ENCODE measurements around the gene RDH5. TPM values are rescaled to one million over a fixed set of nuclear protein-coding genes. Genes with fewer than 3 reads are reported as not detected.

The RDH5 gene
- total and polyA plus RNA-seq, 2 of the 13 experiments (the other 11 are each of a cell fraction or from before 2014, with no cell fraction given): 2.6 to 5.7 TPM

GRCh38 chr12:55718624-55719275 is 1.4 kb upstream of the RDH5 start:
- H4K20me1 ChIP-seq (ENCODE audit: insufficient read depth, low read length): no peaks in the 10 kb centered on the region
- no peak for FAIRE-seq
- ATAC-seq: no peak
- no peaks in the 10 kb centered on the region for H3K9me3 ChIP-seq (ENCODE audit: low read length)
- H3K9ac ChIP-seq (ENCODE audit: insufficient read depth, low read depth, low read length): no peak overlapping the region
- H3K36me3 ChIP-seq (replicated peaks in 1 of 2; ENCODE audit: control insufficient read depth in 1 of 2, insufficient read depth in 2 of 2, low read length in 2 of 2): no peaks in the 10 kb centered on the region; a peak in 1 of 5 replicates
- in situ Hi-C loops (cut with HindIII; ENCODE audit: extremely low pct_ligation_motif_present, low pct_unique_long_range_greater_than_20kb) (no loop called here), intact Hi-C loops (cut with micrococcal nuclease; ENCODE audit: unreplicated experiment) (no loop called here)
- H3K4me3 ChIP-seq (replicated peaks in 1 of 3; ENCODE audit: insufficient read depth in 1 of 3, low read depth in 2 of 3, low read length in 3 of 3): no peak overlapping the region
- WGBS (ENCODE audit: low lambda C conversion rate): 92% methylated on average over 3 of the region's 4 CpGs
- POLR2A ChIA-PET: interaction anchor here (1.2 to 5.3 kb wide), 4 partner anchors 11 to 37 kb away, joined by 4 to 38 read pairs (median 20); partner anchors contain the start of gene CD63
- no peaks in the 10 kb centered on the region for H3K27me3 ChIP-seq (ENCODE audit: control insufficient read depth in 1 of 2, insufficient read depth in 2 of 2, low read length in 2 of 2)
- no peak for TF ChIP-seq SMARCC2 (IDR thresholded peaks at IDR 0.05)
- TF ChIP-seq, protein P1, sequence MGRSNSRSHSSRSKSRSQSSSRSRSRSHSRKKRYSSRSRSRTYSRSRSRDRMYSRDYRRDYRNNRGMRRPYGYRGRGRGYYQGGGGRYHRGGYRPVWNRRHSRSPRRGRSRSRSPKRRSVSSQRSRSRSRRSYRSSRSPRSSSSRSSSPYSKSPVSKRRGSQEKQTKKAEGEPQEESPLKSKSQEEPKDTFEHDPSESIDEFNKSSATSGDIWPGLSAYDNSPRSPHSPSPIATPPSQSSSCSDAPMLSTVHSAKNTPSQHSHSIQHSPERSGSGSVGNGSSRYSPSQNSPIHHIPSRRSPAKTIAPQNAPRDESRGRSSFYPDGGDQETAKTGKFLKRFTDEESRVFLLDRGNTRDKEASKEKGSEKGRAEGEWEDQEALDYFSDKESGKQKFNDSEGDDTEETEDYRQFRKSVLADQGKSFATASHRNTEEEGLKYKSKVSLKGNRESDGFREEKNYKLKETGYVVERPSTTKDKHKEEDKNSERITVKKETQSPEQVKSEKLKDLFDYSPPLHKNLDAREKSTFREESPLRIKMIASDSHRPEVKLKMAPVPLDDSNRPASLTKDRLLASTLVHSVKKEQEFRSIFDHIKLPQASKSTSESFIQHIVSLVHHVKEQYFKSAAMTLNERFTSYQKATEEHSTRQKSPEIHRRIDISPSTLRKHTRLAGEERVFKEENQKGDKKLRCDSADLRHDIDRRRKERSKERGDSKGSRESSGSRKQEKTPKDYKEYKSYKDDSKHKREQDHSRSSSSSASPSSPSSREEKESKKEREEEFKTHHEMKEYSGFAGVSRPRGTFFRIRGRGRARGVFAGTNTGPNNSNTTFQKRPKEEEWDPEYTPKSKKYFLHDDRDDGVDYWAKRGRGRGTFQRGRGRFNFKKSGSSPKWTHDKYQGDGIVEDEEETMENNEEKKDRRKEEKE (IDR thresholded peaks at IDR 0.05): no peak
- TF ChIP-seq ZNF510 (CRISPR knock-in tag; IDR thresholded peaks at IDR 0.05; ENCODE audit: low read depth): no peak
- TF ChIP-seq RFX5 (IDR thresholded peaks at IDR 0.05; ENCODE audit: low read depth, low read length): no peak
- TF ChIP-seq, protein P2, sequence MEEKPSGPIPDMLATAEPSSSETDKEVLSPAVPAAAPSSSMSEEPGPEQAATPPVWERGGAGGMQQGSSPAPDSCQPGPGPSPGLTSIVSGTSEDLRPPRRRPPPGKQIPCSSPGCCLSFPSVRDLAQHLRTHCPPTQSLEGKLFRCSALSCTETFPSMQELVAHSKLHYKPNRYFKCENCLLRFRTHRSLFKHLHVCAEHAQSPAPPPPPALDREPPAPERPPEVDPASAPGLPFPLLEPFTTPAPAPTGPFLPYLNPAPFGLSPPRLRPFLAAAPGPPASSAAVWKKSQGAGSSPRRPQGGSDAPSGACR (CRISPR knock-in tag; IDR thresholded peaks at IDR 0.05): no peak
- TF ChIP-seq, protein P3, sequence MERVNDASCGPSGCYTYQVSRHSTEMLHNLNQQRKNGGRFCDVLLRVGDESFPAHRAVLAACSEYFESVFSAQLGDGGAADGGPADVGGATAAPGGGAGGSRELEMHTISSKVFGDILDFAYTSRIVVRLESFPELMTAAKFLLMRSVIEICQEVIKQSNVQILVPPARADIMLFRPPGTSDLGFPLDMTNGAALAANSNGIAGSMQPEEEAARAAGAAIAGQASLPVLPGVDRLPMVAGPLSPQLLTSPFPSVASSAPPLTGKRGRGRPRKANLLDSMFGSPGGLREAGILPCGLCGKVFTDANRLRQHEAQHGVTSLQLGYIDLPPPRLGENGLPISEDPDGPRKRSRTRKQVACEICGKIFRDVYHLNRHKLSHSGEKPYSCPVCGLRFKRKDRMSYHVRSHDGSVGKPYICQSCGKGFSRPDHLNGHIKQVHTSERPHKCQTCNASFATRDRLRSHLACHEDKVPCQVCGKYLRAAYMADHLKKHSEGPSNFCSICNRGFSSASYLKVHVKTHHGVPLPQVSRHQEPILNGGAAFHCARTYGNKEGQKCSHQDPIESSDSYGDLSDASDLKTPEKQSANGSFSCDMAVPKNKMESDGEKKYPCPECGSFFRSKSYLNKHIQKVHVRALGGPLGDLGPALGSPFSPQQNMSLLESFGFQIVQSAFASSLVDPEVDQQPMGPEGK (CRISPR knock-in tag; IDR thresholded peaks at IDR 0.05): no peak
- no peak for TF ChIP-seq GFI1 (CRISPR knock-in tag; IDR thresholded peaks at IDR 0.05; ENCODE audit: borderline replicate concordance)
- peaks cover 76% of the 10 kb centered on the region for H3K4me1 ChIP-seq (ENCODE audit: insufficient read depth, low read length)
- H3K27ac ChIP-seq (ENCODE audit: extremely low read length, insufficient read depth, low read length): no peak overlapping the region
- CTCF ChIA-PET (ENCODE audit: low intra/inter-chr PET ratio, low total read pairs): no interaction called here
- DNase-seq (ENCODE audit: low spot score): no peak
- H3K79me2 ChIP-seq (ENCODE audit: insufficient read depth, low read length): no peaks in the 10 kb centered on the region
- BruUV-seq (replicated peaks): no TSS peak
- no peak overlapping the region for H2AFZ ChIP-seq (ENCODE audit: low read length)
- no peak overlapping the region; the same call in 1 of the 2 replicates for H3K4me2 ChIP-seq (ENCODE audit: low read depth, low read length)
